Skeletal muscle cell (primary cell): ENCODE measurements around the gene FBXO45.
"Not testable (repeated sequence)": the region's sequence is repeated elsewhere in the genome, so short reads cannot be mapped to it uniquely, and the experiment has no call there.

Source experiments
- DNase-seq: peaks from one replicate; pipeline ENCODE4 v3.0.0-alpha.2; 2010; ENCODE audit warnings: low read depth
- H3K4me3 ChIP-seq: 2 replicates; pipeline ENCODE4 v1.5.1; 2011; ENCODE audit warnings: low read depth, mild to moderate bottlenecking, control low read depth, low read length, moderate library complexity

FBXO45 gene

DNA sequence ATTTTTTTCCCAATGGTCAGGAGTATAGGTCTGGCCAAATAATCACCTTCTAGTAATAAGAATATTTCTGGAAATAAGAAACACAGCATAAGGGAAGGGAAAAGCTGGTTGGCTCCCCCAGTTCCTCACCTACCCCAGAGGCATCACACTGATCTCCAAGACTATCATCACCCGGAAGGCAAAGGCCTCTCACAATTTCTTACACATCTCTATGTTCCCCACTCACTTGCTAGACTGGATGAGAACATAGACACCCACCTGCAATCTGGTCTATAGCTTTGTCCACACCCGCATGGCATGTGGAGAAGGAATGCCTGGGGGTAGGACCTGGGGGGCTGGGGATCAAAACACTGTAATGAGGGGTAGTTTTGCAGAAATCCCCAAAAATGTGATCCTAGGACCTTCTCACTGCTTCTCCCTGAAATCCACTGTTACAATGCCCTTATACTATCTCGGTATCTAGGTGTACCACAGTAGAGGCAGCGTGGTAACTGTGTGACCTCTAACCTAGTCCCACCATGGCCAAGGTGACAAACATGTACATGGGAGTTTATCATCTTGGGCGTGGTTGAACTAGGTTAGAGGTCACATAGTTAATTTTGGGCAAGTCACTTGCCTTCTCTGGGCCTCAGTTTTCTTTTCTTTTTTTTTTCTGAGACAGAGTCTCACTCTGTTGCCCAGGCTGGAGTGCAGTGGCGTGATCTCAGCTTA is 41.5 kb downstream of the FBXO45 start:
- no peak for DNase-seq
- H3K4me3 ChIP-seq: no peak overlapping the region

DNA sequence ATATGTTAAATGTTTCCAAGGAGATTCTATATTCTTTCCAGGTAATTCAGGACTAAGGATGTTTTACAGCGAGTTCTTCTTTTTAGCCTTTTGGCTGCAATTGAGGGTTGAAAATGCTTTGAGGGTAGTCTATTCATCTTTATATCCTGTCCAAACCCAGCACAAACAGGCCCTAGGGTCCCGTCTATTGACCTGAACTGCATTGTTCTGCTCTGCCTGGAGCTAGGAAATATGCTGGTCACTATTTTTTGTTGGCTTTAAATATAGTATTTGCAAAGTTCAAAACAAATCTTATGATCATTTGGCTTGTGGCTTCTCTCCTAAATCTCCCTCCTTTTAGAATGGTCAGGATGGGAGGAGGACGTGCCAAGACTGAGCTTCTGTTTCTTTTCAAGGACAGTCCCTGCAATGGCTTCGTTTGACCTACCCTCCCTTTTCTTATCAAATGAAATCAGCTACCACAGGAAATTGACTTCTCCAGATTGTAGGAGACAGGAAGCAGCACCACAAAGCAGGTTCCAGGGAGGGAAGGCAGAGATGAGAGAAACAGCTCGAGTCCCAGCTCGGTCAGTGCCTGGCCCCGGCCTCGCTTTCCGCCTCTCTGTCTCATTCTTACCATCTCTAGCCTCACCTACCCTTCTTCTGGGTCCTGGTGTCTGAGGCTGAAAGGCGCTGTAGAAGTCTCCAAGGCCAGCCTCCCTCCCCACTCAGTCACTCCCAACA is 43.5 kb downstream of the FBXO45 start:
- no peak for DNase-seq
- H3K4me3 ChIP-seq: no peak overlapping the region

DNA sequence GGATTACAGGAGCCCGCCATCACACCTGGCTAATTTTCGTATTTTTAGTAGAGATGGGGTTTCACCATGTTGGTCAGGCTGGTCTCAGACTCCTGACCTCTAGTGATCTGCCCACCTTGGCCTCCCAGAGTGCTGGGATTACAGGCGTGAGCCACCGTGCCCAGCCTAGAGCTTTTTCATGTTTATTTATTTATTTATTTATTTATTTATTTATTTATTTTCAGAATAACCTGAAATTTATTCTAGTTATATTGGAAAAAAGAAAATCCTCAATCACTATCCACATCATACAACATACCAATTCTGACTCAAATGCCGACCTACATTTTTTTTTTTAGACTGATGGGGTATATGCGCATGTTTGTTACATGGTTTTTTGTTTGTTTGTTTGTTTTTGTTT is 46.8 kb downstream of the FBXO45 start:
- not testable (repeated sequence) for H3K4me3 ChIP-seq, DNase-seq

DNA sequence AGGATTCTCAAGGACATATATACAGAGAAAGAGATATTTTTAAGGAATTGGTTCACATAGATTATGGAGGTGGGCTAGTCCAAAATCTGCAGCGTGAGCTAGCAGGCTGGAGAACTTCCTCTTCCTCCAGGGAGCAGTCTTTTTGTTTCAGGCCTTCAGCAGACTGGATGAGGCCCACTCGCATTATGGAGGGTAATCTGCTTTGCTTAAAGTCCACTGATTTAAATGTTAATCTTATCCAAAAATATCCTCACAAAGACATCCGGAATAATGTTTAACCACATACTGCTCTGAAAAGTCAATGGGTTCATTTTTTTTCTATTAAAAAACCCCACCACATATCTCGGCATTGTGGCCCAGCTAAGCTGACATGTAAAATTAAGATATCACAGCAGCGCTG is 48.8 kb downstream of the FBXO45 start:
- no peak overlapping the region for H3K4me3 ChIP-seq
- DNase-seq: no peak

DNA sequence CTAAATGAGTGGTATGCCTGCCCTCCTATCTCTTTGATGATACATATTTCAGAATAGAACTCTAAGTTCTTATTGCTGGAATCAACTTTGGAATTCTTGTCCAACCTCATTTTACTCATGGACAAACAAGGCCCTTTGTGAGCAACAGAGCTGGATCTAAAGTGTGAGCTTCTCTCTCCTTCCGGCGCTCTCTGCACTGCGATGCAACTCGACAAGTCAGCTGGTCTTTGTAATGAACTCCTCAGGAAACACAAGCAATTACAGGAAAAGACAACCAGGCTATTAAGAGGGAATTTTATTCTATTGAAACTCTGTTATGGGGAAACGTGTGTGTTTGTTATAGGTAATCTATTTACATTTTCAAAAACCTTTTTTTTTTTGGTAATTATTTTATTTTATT is 50.8 kb downstream of the FBXO45 start:
- no peak for DNase-seq
- no peak overlapping the region for H3K4me3 ChIP-seq

DNA sequence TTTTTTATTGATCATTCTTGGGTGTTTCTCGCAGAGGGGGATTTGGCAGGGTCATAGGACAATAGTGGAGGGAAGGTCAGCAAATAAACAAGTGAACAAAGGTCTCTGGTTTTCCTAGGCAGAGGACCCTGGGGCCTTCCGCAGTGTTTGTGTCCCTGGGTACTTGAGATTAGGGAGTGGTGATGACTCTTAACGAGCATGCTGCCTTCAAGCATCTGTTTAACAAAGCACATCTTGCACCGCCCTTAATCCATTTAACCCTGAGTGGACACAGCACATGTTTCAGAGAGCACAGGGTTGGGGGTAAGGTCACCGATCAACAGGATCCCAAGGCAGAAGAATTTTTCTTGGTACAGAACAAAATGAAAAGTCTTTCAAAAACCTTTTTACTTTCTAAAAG is 51.2 kb downstream of the FBXO45 start:
- not testable (repeated sequence) for H3K4me3 ChIP-seq, DNase-seq

DNA sequence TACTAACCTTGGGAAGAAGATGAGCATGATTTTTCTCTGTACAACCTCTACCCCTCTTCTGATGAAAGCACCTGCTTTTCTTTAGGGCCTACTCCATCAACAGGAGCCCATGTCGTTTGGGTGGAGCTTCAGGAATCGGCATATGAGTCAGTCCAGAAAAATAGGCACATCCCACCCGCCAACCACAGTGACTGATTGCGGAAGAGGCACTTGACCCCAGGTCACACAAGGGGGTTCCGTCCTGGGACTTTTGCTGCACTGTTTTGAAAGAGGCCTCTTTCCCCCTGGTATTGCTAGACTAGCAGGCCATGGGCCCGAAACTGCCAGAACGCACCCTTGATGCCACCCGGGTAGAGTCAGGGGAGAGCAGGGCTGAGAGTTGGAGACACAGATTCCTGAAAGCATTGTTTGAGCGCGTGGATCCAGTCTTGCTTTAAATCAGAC is 51.7 kb downstream of the FBXO45 start:
- DNase-seq: no peak
- no peak overlapping the region for H3K4me3 ChIP-seq

DNA sequence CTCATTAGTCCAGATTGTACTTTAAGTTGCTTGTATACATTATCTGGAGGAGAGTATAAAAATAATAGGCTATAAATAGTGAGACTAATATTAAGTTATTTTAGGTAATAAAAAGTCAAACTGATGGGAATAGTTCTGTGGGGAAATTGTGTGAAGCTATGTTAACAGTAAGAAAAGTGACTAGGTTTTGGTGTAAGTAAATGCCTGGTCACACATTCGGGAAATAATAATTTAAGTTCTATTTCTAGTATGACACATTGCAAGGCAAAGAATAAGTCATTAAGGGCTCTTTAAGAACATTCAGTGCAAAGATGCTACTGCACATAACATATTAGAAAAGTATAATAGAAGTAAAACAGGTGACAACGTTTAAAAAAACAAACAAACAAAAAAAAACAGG is 52.2 kb downstream of the FBXO45 start:
- H3K4me3 ChIP-seq: no peak overlapping the region
- DNase-seq: no peak

DNA sequence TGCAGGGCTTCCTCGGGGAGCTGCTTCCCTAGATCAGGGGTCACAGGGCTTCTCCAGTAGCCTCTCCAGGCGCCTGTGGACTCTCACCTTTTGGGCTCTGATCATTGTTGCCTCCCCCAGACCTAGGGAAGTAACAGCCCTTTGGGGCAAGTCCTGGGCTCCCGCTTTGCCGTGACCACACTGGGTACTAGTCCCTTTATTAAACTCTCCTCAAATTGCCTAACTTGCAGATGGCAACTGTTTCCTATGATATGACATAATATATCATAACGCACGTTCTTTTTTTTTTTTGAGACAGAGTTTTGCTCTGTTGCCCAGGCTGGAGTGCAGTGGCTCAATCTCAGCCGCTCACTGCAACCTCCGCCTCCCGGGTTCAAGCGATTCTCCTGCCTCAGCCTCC is 53.2 kb downstream of the FBXO45 start:
- H3K4me3 ChIP-seq: no peak overlapping the region
- DNase-seq: no peak

DNA sequence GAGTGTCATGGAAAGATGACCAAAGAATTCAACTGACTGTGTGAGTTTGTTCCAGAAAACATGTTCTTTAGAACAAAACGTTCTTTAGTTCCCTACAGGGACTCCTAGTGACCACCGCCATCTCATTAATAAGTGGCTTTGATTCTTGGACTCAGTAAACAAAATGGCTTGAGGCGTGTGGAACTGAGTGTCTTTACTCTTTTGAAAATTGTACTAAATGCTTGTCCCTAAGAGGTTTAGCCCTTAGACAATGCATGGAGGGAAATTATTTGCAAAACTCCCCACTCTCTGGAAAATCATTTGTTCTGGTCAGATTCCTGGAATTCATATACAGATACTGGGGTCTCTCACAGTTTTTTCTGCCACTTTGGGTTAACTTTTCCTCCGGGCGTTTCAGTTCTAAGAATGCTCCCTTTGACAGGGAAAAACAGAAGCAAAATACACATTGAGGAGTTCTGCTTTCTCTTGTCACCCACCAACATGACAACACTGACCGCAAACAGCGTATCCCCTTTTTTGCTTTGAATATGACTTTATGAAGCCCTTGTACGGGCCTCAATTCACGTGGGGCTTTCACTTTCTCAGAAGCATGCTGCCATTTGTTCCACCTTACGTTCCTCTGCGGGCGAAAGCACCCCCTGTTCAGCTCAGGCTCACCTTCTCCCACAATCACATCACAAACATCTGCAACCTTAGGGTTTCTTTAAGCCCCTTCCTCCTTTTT is 55.8 kb downstream of the FBXO45 start:
- no peak for DNase-seq
- H3K4me3 ChIP-seq: no peak overlapping the region

DNA sequence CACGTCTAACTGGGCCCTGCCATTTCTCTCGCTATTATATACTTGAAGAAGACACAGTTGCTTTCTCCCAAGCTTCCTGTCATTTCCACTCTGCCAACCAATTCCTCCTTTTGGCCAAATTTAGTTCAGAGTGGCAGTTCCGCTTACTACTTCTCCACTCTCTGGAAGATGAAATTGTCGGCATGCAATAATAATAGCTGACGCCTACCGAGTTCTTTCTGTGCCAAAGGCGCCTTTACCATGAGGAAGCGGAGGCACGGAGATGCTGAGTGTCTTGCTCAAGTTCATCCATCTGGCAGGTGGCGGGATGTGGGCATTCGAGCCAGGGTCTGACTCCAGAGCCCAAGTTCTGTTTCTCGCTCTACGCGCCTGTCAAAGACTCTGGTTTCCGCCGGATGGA is 56.4 kb downstream of the FBXO45 start:
- no peak for DNase-seq
- no peak overlapping the region for H3K4me3 ChIP-seq

DNA sequence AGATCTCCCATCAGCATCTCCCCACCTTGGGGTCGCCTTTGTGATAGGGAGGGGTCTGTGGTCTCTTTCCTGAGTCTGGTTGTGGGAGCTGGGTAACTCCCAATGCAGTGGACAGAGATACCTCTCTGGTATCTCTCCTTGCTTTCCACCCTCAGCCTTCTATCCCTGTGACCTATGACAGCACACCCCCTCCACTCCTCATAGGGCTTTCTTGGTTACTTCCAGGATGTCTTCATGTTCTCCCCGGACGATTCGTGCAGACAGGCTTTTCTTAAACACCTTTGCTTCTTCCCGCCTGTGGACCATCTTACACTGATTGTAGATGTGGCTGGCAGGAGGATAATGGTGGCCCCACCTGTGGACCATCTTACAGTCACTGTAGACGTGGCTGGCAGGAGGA is 56.9 kb downstream of the FBXO45 start:
- H3K4me3 ChIP-seq: no peak overlapping the region
- DNase-seq: no peak

DNA sequence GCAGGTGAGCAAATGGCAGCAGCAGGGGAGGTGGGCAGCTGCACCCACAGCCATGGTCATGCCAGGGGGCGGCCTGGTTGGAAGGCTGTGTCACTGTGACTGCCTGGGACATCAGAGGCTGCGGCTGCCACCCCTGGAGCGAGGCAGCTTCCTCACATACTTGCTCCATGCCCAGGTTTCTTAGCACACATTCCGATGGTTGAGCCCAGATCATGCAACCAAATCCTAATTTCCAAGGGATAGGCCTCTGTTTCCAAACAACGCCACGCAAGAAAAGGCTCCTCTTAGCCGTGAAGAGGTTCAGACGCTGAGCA is 59.4 kb downstream of the FBXO45 start:
- no peak for DNase-seq
- no peak overlapping the region for H3K4me3 ChIP-seq

DNA sequence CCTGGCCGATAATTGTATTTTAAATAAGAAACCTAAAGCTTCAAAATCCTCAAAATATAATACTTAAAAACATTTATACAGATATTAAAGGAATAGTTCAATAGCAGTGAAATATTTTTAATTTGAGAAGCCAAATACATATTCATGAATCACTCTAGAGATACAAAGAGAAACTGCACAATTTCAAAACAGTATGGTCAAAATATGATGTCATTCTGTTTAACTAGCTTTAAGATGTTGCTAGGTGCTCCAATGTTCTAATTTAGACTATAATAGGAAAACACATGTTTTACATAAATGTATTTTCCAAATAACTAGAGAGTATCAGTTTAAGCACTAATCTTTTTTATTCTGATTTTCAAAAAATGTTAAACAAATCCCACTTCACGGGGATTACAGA is 60.8 kb downstream of the FBXO45 start:
- H3K4me3 ChIP-seq: no peak overlapping the region

DNA sequence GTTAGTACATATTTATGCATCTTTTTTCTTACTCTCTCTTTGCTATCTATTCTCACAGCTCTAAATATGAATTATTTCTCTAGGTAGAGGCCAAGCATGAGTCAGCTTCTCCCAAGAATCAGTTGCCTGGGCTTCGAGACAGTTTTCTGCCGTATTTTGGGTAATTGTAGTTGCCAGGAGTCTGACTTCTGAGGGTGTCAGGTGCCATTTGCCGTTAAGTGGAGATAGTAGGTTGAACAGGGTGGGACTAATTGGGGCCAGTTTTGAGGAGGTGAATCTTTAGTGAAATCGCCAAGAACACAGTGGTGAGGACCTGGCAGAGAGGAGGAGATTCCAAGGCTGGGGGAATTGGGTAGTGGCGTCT is 63.2 kb downstream of the FBXO45 start:
- H3K4me3 ChIP-seq: peak overlapping the region; percentile 68
- no peak for DNase-seq

More for the DNA sequence above, 60.8 kb downstream of the FBXO45 start:
- no peak for DNase-seq

DNA sequence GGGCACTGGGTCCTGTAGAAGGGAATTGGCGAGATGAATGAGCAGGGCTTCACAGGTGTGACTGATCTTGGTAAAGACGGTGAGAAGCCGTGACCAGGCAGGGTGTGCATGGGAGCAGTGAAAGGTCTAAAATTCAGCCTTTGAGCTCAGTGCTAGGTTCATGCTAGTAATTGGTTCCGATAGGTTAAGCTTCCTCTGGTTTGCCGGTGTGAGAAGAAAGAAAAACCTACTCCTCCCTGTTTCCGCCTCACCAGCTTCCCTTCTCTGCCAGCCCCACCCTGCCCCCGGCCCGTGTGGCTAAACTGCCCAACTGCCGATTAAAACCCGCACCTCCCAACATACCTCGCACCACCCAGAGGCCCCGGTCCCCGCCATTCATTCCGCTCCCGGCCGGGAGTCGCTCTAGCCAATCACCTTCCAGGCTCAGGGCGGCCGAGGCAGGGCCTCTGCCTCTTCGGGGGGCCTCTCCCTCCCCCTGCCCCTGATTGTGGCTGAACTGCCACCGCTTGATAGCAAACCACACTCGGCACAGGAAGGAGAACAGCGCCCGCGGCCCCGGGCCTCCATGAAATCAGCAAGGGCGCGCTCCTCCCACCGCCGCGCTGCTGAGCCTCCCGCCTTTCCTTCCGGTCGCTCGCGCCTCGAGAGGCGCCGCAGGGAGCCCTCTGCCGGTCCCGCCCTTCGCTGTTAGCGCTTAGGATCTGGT is 63.7 kb downstream of the FBXO45 start:
- peak overlapping the region; percentile 68 for H3K4me3 ChIP-seq
- no peak for DNase-seq

DNA sequence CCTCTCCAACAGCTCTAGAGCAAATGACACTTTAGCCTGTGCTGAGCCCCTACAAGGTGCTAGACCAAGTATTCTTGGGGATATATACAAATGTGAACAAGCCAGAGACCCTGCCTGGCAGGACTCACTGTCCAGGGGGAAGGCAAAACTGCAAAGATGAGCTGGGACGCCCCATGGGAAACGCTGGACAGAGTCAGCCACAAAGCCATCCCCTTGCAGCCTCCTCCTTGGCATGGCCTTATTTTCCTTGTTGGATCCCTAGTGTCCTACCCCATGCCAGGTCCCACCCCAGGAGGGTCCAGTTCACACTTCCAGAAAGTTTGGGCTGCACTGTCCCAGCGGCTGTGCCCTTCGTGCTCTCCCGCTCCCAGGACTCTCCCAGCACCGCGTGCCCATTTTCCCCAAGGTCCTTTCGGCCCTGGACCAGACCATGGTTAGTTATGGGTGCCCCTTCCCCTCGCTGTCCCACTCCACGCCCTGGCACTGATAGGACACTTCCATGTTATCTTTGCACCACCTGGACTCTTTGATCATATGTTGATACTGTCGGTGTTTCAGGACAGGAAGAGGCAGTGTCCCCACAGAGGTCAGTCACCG is 65.2 kb downstream of the FBXO45 start:
- DNase-seq: no peak
- no peak overlapping the region for H3K4me3 ChIP-seq

DNA sequence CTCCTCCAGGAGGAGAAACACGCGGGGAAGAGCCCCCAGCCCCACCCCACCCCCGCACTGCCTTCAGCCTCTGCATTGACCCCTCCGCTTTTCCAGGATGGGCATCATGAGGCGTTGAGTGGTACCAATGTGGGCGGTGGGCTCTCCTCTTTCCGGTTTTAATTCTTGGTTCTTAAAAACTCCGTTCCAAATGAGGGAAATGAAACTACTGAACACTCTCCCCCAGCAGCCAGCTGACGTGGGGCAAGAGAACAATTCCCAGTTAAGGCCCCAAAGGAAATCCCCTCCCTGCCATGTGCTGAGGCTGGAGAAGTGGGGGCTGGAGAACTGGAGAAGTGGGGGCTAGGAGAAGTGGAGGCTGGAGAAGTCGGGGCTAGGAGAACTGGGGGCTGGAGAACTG is 65.8 kb downstream of the FBXO45 start:
- DNase-seq: no peak
- H3K4me3 ChIP-seq: no peak overlapping the region

DNA sequence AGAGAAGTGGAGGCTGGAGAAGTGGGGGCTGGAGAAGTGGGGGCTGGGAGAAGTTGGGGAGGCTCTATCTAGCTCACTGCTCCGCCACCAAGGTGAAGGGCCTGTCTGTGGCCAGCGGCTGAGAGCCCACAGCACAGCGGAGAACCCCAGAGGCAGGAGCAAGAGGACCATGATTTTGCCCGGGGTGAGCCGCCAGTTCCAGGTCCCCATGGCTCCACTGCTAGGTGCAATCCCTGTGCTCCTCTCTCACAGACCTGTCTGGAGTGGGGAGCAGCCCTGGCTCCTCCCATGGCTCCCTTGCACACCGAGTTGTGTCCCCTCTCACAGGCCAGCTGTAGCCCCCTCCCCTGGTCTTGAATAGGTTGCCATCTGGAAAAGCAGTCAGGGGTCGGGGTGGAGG is 66.4 kb downstream of the FBXO45 start:
- no peak overlapping the region for H3K4me3 ChIP-seq
- DNase-seq: no peak
